T-helper 22 cell (primary cell): ENCODE data around the gene RBFOX1.
"Not testable (repeated sequence)": the region's sequence is repeated elsewhere in the genome, so short reads cannot be mapped to it uniquely, and the experiment has no call there.

Experiments
- DNase-seq: peaks from one replicate; pipeline ENCODE4 v3.0.0-alpha.2; 2020; ENCODE audit warnings: low read depth

Gene RBFOX1

GRCh38 chr16:7471268-7471667 is 138.6 kb downstream of the RBFOX1 start:
- no peak for DNase-seq

GRCh38 chr16:7482032-7482431 is 149.4 kb downstream of the RBFOX1 start:
- no peak for DNase-seq

GRCh38 chr16:7482596-7483290 is 150.1 kb downstream of the RBFOX1 start:
- no peak for DNase-seq

- no peak for DNase-seq
These were observed 155.1 kb downstream of the RBFOX1 start for GRCh38 chr16:7487574-7488323.

GRCh38 chr16:7492122-7492521 is 159.5 kb downstream of the RBFOX1 start:
- DNase-seq = no peak

GRCh38 chr16:7493133-7493532 is 160.5 kb downstream of the RBFOX1 start:
- no peak for DNase-seq

GRCh38 chr16:7497691-7498090 is 165.0 kb downstream of the RBFOX1 start:
- no peak for DNase-seq

- no peak for DNase-seq
These were observed 169.2 kb downstream of the RBFOX1 start for GRCh38 chr16:7501868-7502267.

- not testable (repeated sequence) for DNase-seq
These were observed 170.0 kb downstream of the RBFOX1 start for GRCh38 chr16:7502591-7503157.

GRCh38 chr16:7503666-7504065 is 171.0 kb downstream of the RBFOX1 start:
- no peak for DNase-seq

GRCh38 chr16:7504844-7505243 is 172.2 kb downstream of the RBFOX1 start:
- DNase-seq = no peak

- no peak for DNase-seq
These were observed 172.8 kb downstream of the RBFOX1 start for GRCh38 chr16:7505495-7505894.

- no peak for DNase-seq
These were observed 173.7 kb downstream of the RBFOX1 start for GRCh38 chr16:7506363-7506762.

- DNase-seq = no peak
These were observed 176.0 kb downstream of the RBFOX1 start for GRCh38 chr16:7508656-7509055.

GRCh38 chr16:7509963-7510601 is 177.4 kb downstream of the RBFOX1 start:
- no peak for DNase-seq

GRCh38 chr16:7511549-7512260 is 179.1 kb downstream of the RBFOX1 start:
- no peak for DNase-seq

GRCh38 chr16:7512503-7512902 is 179.9 kb downstream of the RBFOX1 start:
- DNase-seq = no peak

- DNase-seq = no peak
These were observed 180.8 kb downstream of the RBFOX1 start for GRCh38 chr16:7513429-7513828.

- no peak for DNase-seq
These were observed 182.9 kb downstream of the RBFOX1 start for GRCh38 chr16:7515543-7515942.

- DNase-seq = no peak
These were observed 184.9 kb downstream of the RBFOX1 start for GRCh38 chr16:7517496-7517895.

GRCh38 chr16:7518158-7518557 is 185.5 kb downstream of the RBFOX1 start:
- DNase-seq = no peak

- no peak for DNase-seq
These were observed 189.2 kb downstream of the RBFOX1 start for GRCh38 chr16:7521834-7522233.
